ENCODE data around the gene LGMN.

- no peak for TF ChIP-seq CTCF (IDR thresholded peaks at IDR 0.05)
- no peak for TF ChIP-seq TCF12 (IDR thresholded peaks at IDR 0.05)
- no peak for TF ChIP-seq YY1 (IDR thresholded peaks at IDR 0.05; ENCODE audit: low read depth)
- no peak for TF ChIP-seq EP300 (IDR thresholded peaks at IDR 0.05; ENCODE audit: borderline replicate concordance in 1 of 2, low read depth in 1 of 2, low read length in 1 of 2)
- TF ChIP-seq TEAD4 (IDR thresholded peaks at IDR 0.05; ENCODE audit: borderline replicate concordance, insufficient read depth), result no peak
- no peak for TF ChIP-seq GATA2 (CRISPR knock-in tag; IDR thresholded peaks at IDR 0.05)
- no peak for TF ChIP-seq POLR2AphosphoS5 (IDR thresholded peaks at IDR 0.05; ENCODE audit: low read depth, low read length)
Measured at GRCh38 chr14:92679246-92679645, 69.2 kb downstream of the LGMN start.
